ENCODE results near the gene TOR4A.
A peak's percentile ranks its signal among the peaks of the same experiment; 100 is the strongest.

TOR4A gene

DNA sequence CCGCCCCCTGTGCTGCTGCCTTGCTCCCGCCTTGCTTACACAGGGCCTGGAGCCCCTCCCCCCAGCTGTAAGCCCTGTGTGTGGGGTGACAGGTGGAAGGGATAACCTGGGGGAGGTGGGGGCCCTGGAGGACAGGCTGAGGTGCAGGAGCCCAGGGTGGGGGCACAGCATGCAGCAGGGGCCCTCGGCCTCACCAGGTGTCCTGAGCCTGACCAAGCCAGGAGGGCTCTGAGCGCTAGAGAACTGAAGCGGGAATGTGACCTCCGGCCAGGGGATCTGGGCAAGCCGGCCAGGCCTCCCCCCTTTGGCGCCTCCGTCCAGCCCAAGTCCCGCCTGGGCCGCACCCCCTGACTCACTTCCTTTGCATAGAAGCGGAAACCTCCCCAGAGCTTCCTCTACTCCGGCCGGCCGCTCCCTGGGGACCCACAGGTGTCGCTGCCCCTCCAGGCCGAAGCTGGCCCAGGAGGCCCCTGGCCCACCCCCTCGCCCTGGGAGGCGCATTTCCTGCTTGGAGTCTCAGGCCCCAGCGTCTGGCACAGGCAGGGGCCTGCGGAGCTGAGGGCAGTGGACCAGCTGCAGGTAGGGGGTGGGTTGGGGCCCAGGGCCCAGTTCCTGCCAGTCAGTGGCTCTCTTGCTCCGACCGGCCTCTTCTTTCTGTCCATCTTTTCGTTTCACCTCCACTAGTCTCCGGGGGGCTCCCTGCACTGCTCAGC, at the start of gene TOR4A:
TSS of gene TOR4A (plus strand) at position 398 of the 713 bp plus-strand sequence. CDS start 964 bp downstream, outside the sequence.
- TF ChIP-seq, protein P1, sequence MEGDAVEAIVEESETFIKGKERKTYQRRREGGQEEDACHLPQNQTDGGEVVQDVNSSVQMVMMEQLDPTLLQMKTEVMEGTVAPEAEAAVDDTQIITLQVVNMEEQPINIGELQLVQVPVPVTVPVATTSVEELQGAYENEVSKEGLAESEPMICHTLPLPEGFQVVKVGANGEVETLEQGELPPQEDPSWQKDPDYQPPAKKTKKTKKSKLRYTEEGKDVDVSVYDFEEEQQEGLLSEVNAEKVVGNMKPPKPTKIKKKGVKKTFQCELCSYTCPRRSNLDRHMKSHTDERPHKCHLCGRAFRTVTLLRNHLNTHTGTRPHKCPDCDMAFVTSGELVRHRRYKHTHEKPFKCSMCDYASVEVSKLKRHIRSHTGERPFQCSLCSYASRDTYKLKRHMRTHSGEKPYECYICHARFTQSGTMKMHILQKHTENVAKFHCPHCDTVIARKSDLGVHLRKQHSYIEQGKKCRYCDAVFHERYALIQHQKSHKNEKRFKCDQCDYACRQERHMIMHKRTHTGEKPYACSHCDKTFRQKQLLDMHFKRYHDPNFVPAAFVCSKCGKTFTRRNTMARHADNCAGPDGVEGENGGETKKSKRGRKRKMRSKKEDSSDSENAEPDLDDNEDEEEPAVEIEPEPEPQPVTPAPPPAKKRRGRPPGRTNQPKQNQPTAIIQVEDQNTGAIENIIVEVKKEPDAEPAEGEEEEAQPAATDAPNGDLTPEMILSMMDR (conservative IDR thresholded peaks at IDR 0.05; ENCODE audit: low read depth) = peak; percentile 73
- CTCF ChIA-PET = interaction anchor here (0.6 to 2.2 kb wide), 9 partner anchors 8 to 173 kb away, joined by 3 to 13 read pairs (median 3); partner anchors contain the start of gene NRARP
- H3K27ac ChIP-seq = peak within 1 kb of the TSS; percentile 94
- DNase-seq (ENCODE audit: low spot score) = peak; percentile 97
- POLR2A ChIA-PET (ENCODE audit: low non-redundant PET) = interaction anchor here (0.6 to 1.7 kb wide), 6 partner anchors 9 to 300 kb away, joined by 3 to 9 read pairs (median 4); partner anchors contain the start of gene TUBB4B

DNA sequence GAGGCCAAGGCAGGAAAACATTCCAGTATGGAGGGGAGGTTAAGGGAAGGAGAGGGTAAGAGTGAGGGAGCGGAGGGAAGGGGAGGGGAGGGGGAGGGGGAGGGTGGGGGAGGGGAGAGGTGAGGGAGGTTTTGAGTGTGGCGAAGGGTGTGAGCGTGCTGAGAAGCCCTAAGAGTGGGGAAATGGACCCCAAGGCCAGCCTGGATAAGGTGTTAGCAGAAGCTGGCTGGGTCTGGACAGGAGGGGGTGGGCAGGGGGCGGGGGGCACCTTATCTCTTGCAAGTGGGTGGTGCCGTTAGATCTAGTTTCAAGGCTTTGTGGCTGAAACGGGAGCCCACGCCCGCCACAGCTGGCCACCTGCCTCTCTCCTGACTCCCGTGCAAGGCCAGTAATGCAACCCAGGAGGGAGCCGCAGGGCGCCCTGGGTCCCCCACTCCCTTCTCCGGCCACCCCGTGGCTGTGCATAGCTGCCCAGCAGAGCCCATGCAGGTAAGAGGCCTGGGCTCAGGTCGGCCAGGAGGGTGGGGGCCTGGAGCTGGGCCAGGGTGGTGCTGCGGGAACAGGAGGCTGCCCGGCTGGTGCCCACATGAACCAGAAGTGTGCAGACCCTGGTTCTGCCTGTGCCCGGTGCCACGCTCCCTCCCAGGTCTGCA, 49.5 kb upstream of the TOR4A start:
- H3K27ac ChIP-seq = peak overlapping the region; percentile 95
- ChIA-PET CTCF (interaction anchor here (0.6 to 3.3 kb wide), 14 partner anchors 9 to 113 kb away, joined by 3 to 37 read pairs (median 10); partner anchors contain the start of genes ANAPC2, DPP7, SSNA1 and TPRN), POLR2A (ENCODE audit: low non-redundant PET) (interaction anchor here (0.7 to 2.3 kb wide), 4 partner anchors 27 to 98 kb away, joined by 3 to 16 read pairs (median 4); partner anchors contain the start of genes ANAPC2, SSNA1 and TPRN)
- DNase-seq (ENCODE audit: low spot score) = no peak
- TF ChIP-seq, protein P1 (conservative IDR thresholded peaks at IDR 0.05; ENCODE audit: low read depth) = peak; percentile 24; the same call in 1 of the 2 replicates

DNA sequence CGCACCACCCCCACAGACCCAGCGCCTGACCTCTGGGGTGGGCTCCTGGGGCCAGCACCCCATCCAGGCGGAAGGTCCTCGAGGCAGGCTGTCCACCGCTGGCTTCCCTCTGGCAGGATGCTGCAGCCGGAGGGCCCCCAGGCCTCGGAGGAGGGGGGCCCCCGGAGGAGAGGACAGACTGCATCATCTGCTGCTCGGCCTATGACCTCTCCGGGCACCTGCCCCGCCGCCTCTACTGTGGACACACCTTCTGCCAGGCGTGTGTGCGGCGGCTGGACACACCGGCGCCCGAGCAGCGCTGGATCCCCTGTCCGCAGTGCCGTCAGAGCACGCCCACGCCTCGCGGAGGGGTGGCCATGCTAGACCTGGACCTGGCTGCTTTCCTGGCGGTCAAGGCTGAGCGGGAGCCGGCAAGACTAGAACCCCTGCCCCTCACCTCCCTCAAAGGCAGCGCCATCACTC, 49.0 kb upstream of the TOR4A start:
- TF ChIP-seq, protein P1 (conservative IDR thresholded peaks at IDR 0.05; ENCODE audit: low read depth) = no peak
- ChIA-PET CTCF (interaction anchor here (0.6 to 3.3 kb wide), 7 partner anchors 8 to 113 kb away, joined by 3 to 37 read pairs (median 9); partner anchors contain the start of genes ANAPC2, DPP7 and SSNA1), POLR2A (ENCODE audit: low non-redundant PET) (no interaction called here)
- no peak for DNase-seq (ENCODE audit: low spot score)
- H3K27ac ChIP-seq = peak overlapping the region; percentile 95

DNA sequence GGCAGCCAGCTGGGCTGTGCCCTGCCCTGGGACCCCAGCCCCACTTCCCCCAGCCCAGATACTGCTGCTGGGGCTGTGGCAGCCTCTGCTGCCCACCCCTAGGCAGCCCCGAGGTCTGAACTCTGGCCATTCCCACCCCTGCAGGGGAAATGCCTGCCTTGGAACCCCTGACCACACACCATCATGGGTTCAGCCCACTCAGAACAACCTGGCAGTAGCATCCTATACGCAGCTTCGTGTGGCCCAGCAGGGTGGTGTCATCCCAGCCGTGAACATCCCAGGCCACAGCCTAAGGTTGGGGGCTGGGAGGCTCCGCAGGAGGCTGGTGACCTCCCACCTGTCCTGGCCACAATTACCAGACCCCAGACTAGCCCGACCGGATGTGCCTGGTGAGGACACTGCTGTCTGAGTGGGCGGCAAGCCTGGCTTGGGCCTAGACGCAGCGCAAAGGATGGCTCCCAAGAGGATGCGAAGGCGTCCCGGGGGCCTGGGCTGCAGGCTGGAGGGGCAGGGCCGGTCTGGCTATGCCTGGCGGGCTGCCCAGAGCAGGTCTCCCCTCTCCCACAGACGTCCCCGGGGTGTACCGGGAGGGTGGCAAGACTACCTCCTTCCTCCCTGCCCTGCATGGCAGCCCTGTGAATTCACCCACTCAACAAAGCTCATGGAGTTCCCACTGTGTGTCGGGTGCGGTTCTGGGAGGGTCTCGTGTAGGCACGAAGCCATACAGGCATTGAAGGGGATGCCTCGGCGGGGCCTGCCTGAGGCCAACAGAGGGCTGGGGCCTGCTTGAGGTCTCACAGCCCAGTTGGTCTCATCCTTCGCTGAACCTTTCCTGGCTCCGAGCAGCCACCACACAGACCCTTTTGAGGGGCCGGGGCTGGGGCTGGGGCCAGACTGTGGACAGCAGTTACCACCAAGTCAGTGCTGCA, 48.3 kb upstream of the TOR4A start:
- TF ChIP-seq, protein P1 (conservative IDR thresholded peaks at IDR 0.05; ENCODE audit: low read depth) = no peak
- no peak overlapping the region for H3K27ac ChIP-seq

DNA sequence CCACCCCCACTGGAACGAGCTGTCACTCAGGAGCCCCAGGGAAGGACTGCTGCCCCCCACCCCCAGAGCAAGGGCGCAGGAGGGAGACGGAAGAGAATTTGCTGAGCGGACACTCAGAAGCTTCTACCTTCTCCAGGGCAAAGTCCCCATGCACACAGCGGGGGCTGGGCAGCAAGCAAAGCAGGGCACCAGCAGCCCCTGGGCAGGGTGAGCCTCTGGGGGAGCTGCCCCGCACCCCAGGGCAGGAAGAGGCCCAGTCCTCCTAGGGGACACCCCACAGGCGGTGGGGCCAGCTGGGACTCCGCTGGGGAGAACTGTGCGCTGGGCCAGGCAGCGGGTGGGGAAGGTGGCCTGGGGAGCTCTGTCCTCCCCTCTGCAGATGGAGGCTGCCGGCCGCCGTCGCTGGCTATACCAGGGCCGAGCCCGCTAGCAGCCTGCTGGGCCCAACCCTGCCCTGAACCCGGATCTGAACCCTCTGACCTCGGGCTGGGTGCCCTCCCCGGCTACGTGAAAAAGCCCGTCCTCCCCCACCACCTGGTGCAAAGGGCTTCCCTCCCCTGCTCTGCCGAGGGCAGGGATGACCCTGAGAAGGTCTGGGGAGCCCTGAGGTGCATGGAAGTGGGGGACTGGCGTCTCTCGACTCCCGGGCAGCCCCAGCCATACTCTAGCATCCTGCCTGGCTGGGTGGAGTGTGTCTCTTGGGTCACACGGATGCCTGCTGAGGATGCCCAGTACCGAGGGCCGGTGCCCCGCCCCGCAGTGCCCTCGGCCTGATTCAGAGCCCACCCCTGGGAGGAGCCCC, 47.4 kb upstream of the TOR4A start:
- ChIA-PET CTCF (interaction anchor here (0.6 to 0.9 kb wide), 2 partner anchors 41 to 100 kb away, joined by 3 read pairs; partner anchors contain the start of gene SSNA1), POLR2A (ENCODE audit: low non-redundant PET) (interaction anchor here (0.8 kb wide), 1 partner anchor 11 kb away, joined by 4 read pairs; the partner anchor contains the start of gene TUBB4B)
- DNase-seq (ENCODE audit: low spot score) = no peak
- no peak overlapping the region for H3K27ac ChIP-seq
- TF ChIP-seq, protein P1 (conservative IDR thresholded peaks at IDR 0.05; ENCODE audit: low read depth) = no peak

More for the DNA sequence above, 48.3 kb upstream of the TOR4A start:
- no peak for DNase-seq (ENCODE audit: low spot score)
- POLR2A ChIA-PET (ENCODE audit: low non-redundant PET) = interaction anchor here (0.8 kb wide), 1 partner anchor 12 kb away, joined by 4 read pairs; the partner anchor contains the start of gene TUBB4B
- CTCF ChIA-PET = interaction anchor here (0.9 to 3.3 kb wide), 2 partner anchors 40 kb away, joined by 3 to 37 read pairs; partner anchors contain the start of genes ANAPC2 and SSNA1

Data from RWPE1 (cell line).